ENCODE results near the gene SLC7A4.
"Not testable (repeated sequence)": the region's sequence is repeated elsewhere in the genome, so short reads cannot be mapped to it uniquely, and the experiment has no call there.

The SLC7A4 gene

DNA sequence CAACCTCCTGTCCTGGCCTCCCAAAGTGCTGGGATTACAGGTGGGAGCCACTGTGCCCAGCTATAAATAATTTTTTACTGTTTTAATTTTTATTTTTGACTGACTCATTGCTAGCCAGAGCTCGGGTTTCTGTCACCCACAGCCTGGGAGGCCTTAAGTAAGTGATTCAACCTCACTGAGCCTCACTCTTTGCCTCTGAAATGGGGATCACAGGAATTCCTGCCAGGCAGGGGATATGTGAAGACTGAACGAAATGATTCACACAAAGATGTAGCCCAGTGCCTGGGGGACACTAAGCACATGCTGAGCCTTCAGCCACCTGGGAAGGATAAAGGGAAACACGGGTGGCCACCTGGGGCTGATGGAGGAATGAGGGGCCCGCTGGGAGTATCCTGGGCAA is 9.6 kb upstream of the SLC7A4 start:
- ChIA-PET CTCF (no interaction called here), POLR2A (ENCODE audit: low non-redundant PET) (no interaction called here)
- H3K27ac ChIP-seq, result peak overlapping the region; percentile 83
- TF ChIP-seq, protein P1, sequence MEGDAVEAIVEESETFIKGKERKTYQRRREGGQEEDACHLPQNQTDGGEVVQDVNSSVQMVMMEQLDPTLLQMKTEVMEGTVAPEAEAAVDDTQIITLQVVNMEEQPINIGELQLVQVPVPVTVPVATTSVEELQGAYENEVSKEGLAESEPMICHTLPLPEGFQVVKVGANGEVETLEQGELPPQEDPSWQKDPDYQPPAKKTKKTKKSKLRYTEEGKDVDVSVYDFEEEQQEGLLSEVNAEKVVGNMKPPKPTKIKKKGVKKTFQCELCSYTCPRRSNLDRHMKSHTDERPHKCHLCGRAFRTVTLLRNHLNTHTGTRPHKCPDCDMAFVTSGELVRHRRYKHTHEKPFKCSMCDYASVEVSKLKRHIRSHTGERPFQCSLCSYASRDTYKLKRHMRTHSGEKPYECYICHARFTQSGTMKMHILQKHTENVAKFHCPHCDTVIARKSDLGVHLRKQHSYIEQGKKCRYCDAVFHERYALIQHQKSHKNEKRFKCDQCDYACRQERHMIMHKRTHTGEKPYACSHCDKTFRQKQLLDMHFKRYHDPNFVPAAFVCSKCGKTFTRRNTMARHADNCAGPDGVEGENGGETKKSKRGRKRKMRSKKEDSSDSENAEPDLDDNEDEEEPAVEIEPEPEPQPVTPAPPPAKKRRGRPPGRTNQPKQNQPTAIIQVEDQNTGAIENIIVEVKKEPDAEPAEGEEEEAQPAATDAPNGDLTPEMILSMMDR (conservative IDR thresholded peaks at IDR 0.05; ENCODE audit: low read depth), result no peak
- no peak for DNase-seq (ENCODE audit: low spot score)

DNA sequence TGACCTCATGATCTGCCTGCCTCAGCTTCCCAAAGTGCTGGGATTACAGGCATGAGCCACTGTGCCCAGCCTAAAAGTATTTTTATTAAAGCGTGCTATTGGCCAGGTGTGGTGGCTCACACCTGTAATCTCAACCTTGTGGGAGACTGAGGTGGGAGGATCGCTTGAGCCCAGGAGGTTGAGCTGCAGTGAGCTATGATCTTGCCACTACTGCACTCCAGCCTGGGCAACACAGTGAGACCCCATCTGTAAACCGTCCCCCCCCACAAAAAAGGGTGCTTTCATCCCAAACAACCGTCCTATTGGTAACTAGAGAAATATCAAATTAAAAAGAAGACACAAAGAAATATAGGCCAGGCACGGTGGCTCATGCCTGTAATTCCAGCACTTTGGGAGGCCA is 6.8 kb upstream of the SLC7A4 start:
- peak overlapping the region; percentile 95 for H3K27ac ChIP-seq

DNA sequence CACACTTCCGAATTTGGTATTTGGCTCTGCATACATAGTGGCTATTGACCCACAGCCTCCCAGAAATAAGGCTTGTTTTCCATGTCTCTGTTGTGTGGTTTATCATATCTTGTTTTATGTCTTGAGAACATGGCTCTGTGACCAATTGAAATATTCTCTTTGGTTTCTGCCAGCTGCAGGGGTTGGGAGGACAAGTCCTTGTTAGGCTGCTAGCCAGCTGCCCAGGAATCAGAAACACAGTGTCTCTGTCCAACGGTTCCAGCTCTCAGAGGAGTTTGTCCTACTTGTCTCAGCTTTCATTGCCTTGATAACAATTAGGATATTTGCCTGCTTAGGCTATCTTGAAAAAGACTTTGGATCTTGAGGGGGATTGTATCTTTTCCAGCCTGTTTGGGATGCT is 6.0 kb upstream of the SLC7A4 start:
- H3K27ac ChIP-seq, result peak overlapping the region; percentile 95
- CTCF ChIA-PET, result no interaction called here
- POLR2A ChIA-PET (ENCODE audit: low non-redundant PET), result no interaction called here
- no peak for DNase-seq (ENCODE audit: low spot score)
- TF ChIP-seq, protein P1 (conservative IDR thresholded peaks at IDR 0.05; ENCODE audit: low read depth), result no peak

More for the DNA sequence above, 6.8 kb upstream of the SLC7A4 start:
- CTCF ChIA-PET; POLR2A ChIA-PET (ENCODE audit: low non-redundant PET); DNase-seq (ENCODE audit: low spot score): not testable (repeated sequence)

DNA sequence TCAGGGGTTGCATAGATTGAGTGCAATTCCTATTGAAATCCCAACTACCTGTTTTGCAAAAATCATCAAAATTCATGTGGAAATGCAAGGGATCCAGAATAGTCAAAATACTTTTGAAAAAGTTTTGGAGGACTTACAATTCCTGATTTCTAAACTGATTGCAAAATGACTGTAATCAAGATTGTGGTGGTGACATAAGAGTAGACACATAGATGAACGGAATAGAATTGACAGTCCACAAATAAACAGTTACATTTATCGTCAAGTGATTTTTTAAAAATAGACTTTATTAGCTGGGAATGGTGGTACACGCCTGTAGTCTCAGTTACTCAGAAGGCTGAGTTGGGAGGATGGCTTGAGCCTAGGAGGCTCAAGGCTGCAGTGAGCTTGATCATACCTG is 2.6 kb upstream of the SLC7A4 start:
- TF ChIP-seq, protein P1 (conservative IDR thresholded peaks at IDR 0.05; ENCODE audit: low read depth), result no peak
- ChIA-PET CTCF (no interaction called here), POLR2A (ENCODE audit: low non-redundant PET) (no interaction called here)
- H3K27ac ChIP-seq, result no peak overlapping the region
- no peak for DNase-seq (ENCODE audit: low spot score)

DNA sequence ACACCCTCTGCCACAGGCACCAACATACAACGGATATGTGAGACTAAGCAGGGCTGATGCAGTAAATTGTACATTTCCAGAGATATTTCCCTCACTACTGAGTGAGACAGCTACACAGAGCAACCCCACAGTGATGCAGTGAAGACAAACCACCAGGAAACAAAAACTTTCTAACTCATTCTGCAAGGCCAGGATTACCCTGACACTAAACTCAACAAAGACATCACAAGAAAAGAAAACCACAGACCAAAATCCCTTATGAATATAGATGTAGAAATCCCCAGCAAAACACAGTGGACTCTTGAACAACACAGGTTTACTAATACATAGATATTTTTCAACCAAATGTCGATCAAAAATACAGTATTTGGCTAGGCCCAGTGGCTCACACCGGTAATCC is 1.5 kb upstream of the SLC7A4 start:
- no peak overlapping the region for H3K27ac ChIP-seq
- POLR2A ChIA-PET (ENCODE audit: low non-redundant PET), result no interaction called here
- CTCF ChIA-PET, result interaction anchor here (0.6 kb wide), 1 partner anchor 73 kb away, joined by 8 read pairs; no protein-coding TSS in a partner anchor
- no peak for DNase-seq (ENCODE audit: low spot score)
- TF ChIP-seq, protein P1 (conservative IDR thresholded peaks at IDR 0.05; ENCODE audit: low read depth), result no peak

DNA sequence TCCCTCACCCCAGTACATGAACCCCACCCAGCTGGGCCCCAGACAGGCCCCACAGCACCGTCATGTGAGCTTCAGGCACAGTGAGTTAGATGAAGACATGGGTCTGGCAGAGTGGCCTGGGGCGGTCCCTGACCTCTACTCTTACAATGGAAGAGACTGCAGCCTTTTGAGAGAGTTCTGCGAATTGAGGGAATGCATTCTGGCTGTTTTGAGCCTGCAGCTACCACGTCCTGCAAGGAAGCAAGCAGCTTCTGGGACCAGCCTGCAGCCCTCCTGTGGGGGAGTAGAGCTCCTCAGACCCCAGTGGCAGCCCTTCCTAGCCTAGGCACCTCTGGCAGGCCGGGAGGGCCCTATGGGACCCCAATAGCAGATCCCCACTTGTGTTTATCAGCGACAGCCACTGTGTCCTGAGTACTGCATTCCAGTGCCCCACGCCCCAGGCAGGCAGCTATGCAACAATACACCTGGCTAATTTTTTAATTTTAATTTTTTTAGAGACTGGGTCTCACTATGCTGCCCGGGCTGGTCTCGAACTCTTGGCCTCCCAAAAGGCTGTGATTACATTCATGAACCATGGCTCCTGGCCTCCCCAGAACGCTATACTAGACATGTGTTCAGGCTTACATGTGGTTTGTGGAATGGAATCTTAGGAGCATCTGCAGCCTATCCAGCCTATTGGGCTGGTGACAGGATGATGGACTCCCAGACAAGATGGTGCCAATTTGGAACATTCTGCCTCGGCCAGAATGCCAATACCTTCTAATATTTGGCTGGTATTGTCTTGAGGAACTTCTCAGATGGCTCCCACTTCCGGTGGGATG is 717 bp upstream of the SLC7A4 start:
- POLR2A ChIA-PET (ENCODE audit: low non-redundant PET), result no interaction called here
- TF ChIP-seq, protein P1 (conservative IDR thresholded peaks at IDR 0.05; ENCODE audit: low read depth), result no peak
- CTCF ChIA-PET, result no interaction called here
- peak overlapping the region; percentile 4; the same call in 1 of the 2 replicates for H3K27ac ChIP-seq
- no peak for DNase-seq (ENCODE audit: low spot score)

DNA sequence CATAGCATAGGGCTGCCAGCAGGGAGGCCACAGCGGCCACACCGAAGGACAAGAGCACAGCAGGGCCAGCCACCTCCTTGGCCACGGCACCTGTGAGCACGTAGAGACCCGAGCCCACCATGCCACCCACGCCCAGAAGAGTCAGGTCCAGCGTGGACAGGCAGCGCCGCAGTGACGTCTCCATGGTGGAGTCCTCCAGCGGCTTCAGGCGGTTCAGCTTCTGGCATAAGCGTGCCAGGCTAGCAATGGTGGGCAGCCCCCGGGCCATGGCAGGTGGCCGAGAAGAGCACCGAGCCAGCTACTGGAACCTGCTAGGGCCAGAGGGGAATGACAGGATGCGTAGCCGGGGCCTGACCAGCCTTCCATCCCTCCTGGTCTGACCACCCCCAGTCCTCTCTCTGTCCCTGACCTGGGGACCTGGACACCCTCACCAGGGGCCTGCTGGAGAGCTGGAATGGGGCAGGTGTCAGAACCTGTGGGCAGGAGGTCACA is 770 bp downstream of the SLC7A4 start:
- ChIA-PET POLR2A (ENCODE audit: low non-redundant PET) (no interaction called here), CTCF (no interaction called here)
- TF ChIP-seq, protein P1 (conservative IDR thresholded peaks at IDR 0.05; ENCODE audit: low read depth), result no peak
- H3K27ac ChIP-seq, result no peak overlapping the region
- DNase-seq (ENCODE audit: low spot score), result no peak
